Keratinocyte (primary cell): ENCODE results near the gene ATG9A. TPM values are rescaled to one million over a fixed set of nuclear protein-coding genes. Genes with fewer than 3 reads are reported as not detected.

Source experiments
- DNase-seq: peaks from one replicate; pipeline ENCODE4 v3.0.0-alpha.2; 2011; ENCODE audit warnings: low read depth, missing footprints, low spot score
- FAIRE-seq: peaks from 2 replicates; lab custom pipeline; 2011; peaks lifted over from hg19 to GRCh38; lab: Jason Lieb, UNC
- H2AFZ ChIP-seq: 2 replicates; pipeline ENCODE4 v1.6.0; 2012; ENCODE audit warnings: low read length, control low read depth, inconsistent platforms; ENCODE audit not compliant: control insufficient read depth
- H3K27ac ChIP-seq: 2 replicates; pipeline ENCODE4 v1.5.1; 2011; ENCODE audit warnings: low read length; ENCODE audit not compliant: control insufficient read depth, insufficient read depth
- H3K27me3 ChIP-seq: 3 replicates; pipeline ENCODE4 v1.6.0; 2011; ENCODE audit warnings: low read length; ENCODE audit not compliant: control insufficient read depth, insufficient read depth; ENCODE audit errors: extremely low read depth
- H3K36me3 ChIP-seq, 2 experiments: 2 replicates in 1 of 2; 3 replicates in 1 of 2; pipeline ENCODE4 v1.5.1; 2011; ENCODE audit warnings: low read length in 2 of 2, mild to moderate bottlenecking in 1 of 2; ENCODE audit not compliant: control insufficient read depth in 2 of 2, insufficient read depth in 2 of 2; ENCODE audit errors: extremely low read depth in 1 of 2
- H3K4me1 ChIP-seq: 3 replicates; pipeline ENCODE4 v1.5.1; 2011; ENCODE audit warnings: low read length; ENCODE audit not compliant: control insufficient read depth, insufficient read depth; ENCODE audit errors: extremely low read depth
- H3K4me2 ChIP-seq: 3 replicates; pipeline ENCODE4 v1.6.0; 2011; ENCODE audit warnings: low read depth, low read length; ENCODE audit not compliant: control insufficient read depth, insufficient read depth; ENCODE audit errors: extremely low read depth
- H3K4me3 ChIP-seq, 3 experiments: fragments of 200-600 bp in 1 of 3; sonication (generic) in 1 of 3; 2 replicates in 2 of 3; 3 replicates in 1 of 3; pipeline ENCODE4 v1.5.1; 2011 to 2016; ENCODE audit warnings: low read length in 3 of 3, mild to moderate bottlenecking in 3 of 3, control low read depth in 2 of 3, inconsistent platforms in 1 of 3, low read depth in 1 of 3, mixed read lengths in 1 of 3, mixed run types in 1 of 3, moderate library complexity in 1 of 3; ENCODE audit not compliant: control insufficient read depth in 2 of 3, insufficient read depth in 2 of 3; ENCODE audit errors: extremely low read depth in 1 of 3
- H3K79me2 ChIP-seq: 2 replicates; pipeline ENCODE4 v1.6.0; 2012; ENCODE audit warnings: low read length; ENCODE audit not compliant: control insufficient read depth, insufficient read depth
- H3K9ac ChIP-seq: 3 replicates; pipeline ENCODE4 v1.6.0; 2011; ENCODE audit warnings: low read length; ENCODE audit not compliant: control insufficient read depth, insufficient read depth; ENCODE audit errors: extremely low read depth
- H3K9me1 ChIP-seq: 3 replicates; pipeline ENCODE4 v1.6.0; 2011; ENCODE audit warnings: low read length; ENCODE audit not compliant: control insufficient read depth, insufficient read depth; ENCODE audit errors: extremely low read depth
- H3K9me3 ChIP-seq: 2 replicates; pipeline ENCODE4 v1.5.1; 2012; ENCODE audit warnings: low read depth, low read length; ENCODE audit not compliant: control insufficient read depth
- H4K20me1 ChIP-seq: 3 replicates; pipeline ENCODE4 v1.6.0; 2011; ENCODE audit warnings: low read length; ENCODE audit not compliant: control insufficient read depth, insufficient read depth; ENCODE audit errors: extremely low read depth
- CTCF ChIP-seq, 3 experiments: IDR thresholded peaks in 1 of 3; conservative IDR thresholded peaks in 1 of 3; optimal IDR thresholded peaks in 1 of 3; 2 replicates in 2 of 3; 3 replicates in 1 of 3; pipeline versions ENCODE3 to v1.5.1; 2011; ENCODE audit warnings: low read length in 3 of 3, mild to moderate bottlenecking in 3 of 3, moderate library complexity in 2 of 3, control low read depth in 1 of 3, inconsistent platforms in 1 of 3; ENCODE audit not compliant: insufficient read depth in 2 of 3; ENCODE audit errors: extremely low read depth in 1 of 3
- EZH2 ChIP-seq: IDR thresholded peaks from one replicate; pipeline ENCODE4 v1.6.1; 2012; ENCODE audit warnings: inconsistent platforms, mild to moderate bottlenecking, low read length, moderate library complexity
- dilution Hi-C: fragments of 300-500 bp; cut with MboI; formaldehyde crosslinking; loops from one replicate; pipeline ENCODE4 v1.7.0; 2020; ENCODE audit warnings: low sequenced_read_pairs; ENCODE audit not compliant: extremely low pct_ligation_motif_present
- polyA plus RNA-seq, 5 experiments: library from polyadenylated mRNA; depleted of rRNA in 3 of 5; stranded (reverse) in 3 of 5; stranded (forward) in 1 of 5; unstranded in 1 of 5; fragments of >200 nt; gene quantifications; 1 replicate in 1 of 5; 2 replicates in 3 of 5; 3 replicates in 1 of 5; pipeline versions ENCODE4 v1.2.1 to v1.2.3, GENCODE V29; 2011 to 2012; ENCODE audit warnings: missing spikeins in 2 of 5, low read depth in 1 of 5, low replicate concordance in 1 of 5

ATG9A gene
- polyA plus RNA-seq, 1 donor (not counting 4 experiments of a cell fraction or from before 2014, with no cell fraction given) = 58.8 TPM

- Histone ChIP-seq H3K36me3 (peaks cover 23 to 29% of the 10 kb centered on the region in 2 experiments), H3K4me3 (no peak overlapping the region)
- dilution Hi-C loops = no loop called here
Measured at GRCh38 chr2:219210886-219211362, 18.5 kb downstream of the ATG9A start.

GRCh38 chr2:219210196-219210885 lies 19.1 kb downstream of the ATG9A start:
- H3K27ac ChIP-seq = no peak overlapping the region
- TF ChIP-seq CTCF (optimal IDR thresholded peaks at IDR 0.05 in 1 of 3, IDR thresholded peaks at IDR 0.05 in 1 of 3, conservative IDR thresholded peaks at IDR 0.05 in 1 of 3; ENCODE audit: extremely low read depth in 1 of 3, insufficient read depth in 2 of 3, low read length in 3 of 3) (no peak), EZH2 (no peak)
- dilution Hi-C loops = no loop called here

More at GRCh38 chr2:219210886-219211362, 18.5 kb downstream of the ATG9A start:
- Histone ChIP-seq H3K27ac (no peak overlapping the region), H3K9me3 (no peaks in the 10 kb centered on the region), H3K9me1 (no peaks in the 10 kb centered on the region), H2AFZ (no peak overlapping the region), H3K27me3 (no peaks in the 10 kb centered on the region), H3K4me2 (no peak overlapping the region), H3K4me1 (peaks cover 16% of the 10 kb centered on the region), H3K79me2 (no peaks in the 10 kb centered on the region), H4K20me1 (no peaks in the 10 kb centered on the region), H3K9ac (no peak overlapping the region)
- FAIRE-seq (no peak), DNase-seq (no peak)
- TF ChIP-seq CTCF (optimal IDR thresholded peaks at IDR 0.05 in 1 of 3, IDR thresholded peaks at IDR 0.05 in 1 of 3, conservative IDR thresholded peaks at IDR 0.05 in 1 of 3; ENCODE audit: extremely low read depth in 1 of 3, insufficient read depth in 2 of 3, low read length in 3 of 3) (no peak), EZH2 (no peak)

More at GRCh38 chr2:219210196-219210885, 19.1 kb downstream of the ATG9A start:
- no peaks in the 10 kb centered on the region for H3K27me3 ChIP-seq
- H3K9me3 ChIP-seq = no peaks in the 10 kb centered on the region
- no peak overlapping the region for H2AFZ ChIP-seq
- no peak overlapping the region for H3K4me3 ChIP-seq
- peaks cover 16% of the 10 kb centered on the region for H3K4me1 ChIP-seq
- H4K20me1 ChIP-seq = no peaks in the 10 kb centered on the region
- no peaks in the 10 kb centered on the region for H3K9me1 ChIP-seq
- no peak overlapping the region for H3K4me2 ChIP-seq
- peaks cover 23 to 29% of the 10 kb centered on the region in 2 experiments for H3K36me3 ChIP-seq
- FAIRE-seq (no peak), DNase-seq (no peak)
- no peak overlapping the region for H3K9ac ChIP-seq
- H3K79me2 ChIP-seq = no peaks in the 10 kb centered on the region
